Ureter (tissue), 1 donor: ENCODE data around the gene IL17A. TPM values are rescaled to one million over a fixed set of nuclear protein-coding genes. Genes with fewer than 3 reads are reported as not detected.
"Not testable (repeated sequence)": the region's sequence is repeated elsewhere in the genome, so short reads cannot be mapped to it uniquely, and the experiment has no call there.

Experiments used
- DNase-seq: peaks from one replicate; pipeline ENCODE4 v3.0.0-alpha.2; 2020; ENCODE audit warnings: low spot score
- total RNA-seq: library from RNA; stranded (reverse); gene quantifications from one replicate; pipeline ENCODE4 v1.2.4, GENCODE V29; 2023
- donor health status: DM: yes; HTN: yes; CAD: no.

Gene IL17A
- total RNA-seq, 1 donor from 2014 or later: not detected

- no peak for DNase-seq
Observed at GRCh38 chr6:52164319-52165094, 21.7 kb upstream of the IL17A start.

- no peak for DNase-seq
Observed at GRCh38 chr6:52167267-52167666, 18.9 kb upstream of the IL17A start.

GRCh38 chr6:52168351-52168750 is 17.8 kb upstream of the IL17A start:
- DNase-seq: not testable (repeated sequence)

GRCh38 chr6:52174118-52174517 is 12.1 kb upstream of the IL17A start:
- DNase-seq: no peak

GRCh38 chr6:52176550-52176949 is 9.6 kb upstream of the IL17A start:
- DNase-seq: no peak

GRCh38 chr6:52177961-52178360 is 8.2 kb upstream of the IL17A start:
- DNase-seq: no peak

DNA sequence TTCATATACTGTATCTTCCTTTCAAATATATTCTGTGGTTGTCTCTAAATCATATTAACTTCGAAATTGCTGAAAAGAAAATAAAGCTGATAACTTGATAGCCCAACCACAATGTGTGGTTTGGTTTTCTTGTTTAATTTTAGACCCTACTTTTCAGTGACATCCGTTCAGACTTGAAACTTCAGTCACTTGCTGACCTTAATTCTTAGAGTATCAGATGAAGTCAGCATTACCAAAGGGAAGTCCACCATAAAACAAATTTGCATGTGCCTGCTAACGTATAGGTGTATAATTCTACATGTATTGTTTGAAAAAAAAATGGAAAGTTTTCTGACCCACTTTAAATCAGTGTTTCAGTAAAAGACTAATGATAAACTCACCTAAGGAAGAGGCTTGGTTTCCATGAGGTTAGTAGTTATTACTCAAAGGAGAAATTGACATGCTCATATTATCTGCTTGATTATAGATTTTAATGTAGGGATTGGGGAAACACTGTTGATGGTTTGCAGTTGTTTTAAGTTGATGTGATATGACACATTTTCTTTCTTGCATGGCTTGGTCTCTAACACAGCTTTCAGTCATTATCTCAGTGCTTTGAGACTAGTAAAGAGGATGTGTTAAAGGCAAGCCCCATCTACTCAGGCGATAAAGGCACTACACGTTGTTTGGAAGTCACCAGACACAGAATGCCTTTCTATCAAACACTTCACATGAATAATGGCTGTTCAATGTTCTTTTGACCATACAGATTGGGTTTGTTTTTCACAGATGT is 5.2 kb upstream of the IL17A start:
- DNase-seq: no peak

DNA sequence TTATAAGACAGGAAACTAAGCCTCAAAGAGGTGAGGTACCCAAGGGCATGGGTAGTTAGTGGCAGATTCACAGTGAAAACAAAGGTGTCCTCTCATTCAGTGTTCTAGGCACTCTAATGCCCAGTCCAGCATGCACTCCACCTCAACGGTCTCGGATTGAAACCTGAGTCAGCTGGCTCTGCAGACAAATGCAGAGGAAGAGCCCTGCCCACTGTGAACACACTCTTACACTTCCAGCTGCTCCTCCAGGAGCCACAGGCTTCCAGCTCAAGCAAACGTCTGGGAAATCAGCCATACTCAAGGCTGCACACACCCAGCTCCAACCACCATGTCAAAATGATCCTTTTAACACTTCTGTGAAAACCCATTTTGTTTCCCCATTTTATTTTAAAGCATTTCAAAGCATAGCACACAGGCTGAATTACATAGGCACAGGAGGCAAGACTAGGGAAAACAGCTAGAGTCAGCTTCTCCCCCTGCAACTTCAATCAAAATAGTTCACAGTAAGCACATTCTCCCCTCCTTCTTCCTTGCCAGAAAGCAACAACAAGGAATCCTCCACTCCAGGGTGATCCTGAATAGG is 3.0 kb upstream of the IL17A start:
- no peak for DNase-seq

DNA sequence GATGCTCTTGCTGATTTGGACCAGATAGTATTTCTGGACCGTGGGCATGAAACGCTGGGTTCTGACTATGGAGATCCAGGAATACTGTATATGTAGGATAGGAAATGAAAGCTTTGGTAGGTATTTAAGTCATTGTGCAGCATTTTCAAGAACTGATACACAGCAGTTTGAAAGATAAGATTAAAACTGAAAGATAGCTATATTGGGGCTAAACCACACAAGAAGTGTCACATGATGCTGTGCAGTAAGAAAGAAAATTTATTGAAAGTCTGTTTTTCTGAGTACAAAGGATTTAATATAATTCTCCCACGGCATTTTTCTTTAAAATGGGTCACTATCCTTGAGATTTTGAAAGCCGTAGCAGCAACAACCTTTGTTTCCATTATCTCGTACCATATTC is 305 bp downstream of the IL17A start:
- DNase-seq: no peak

GRCh38 chr6:52187098-52187497 is 923 bp downstream of the IL17A start:
- no peak for DNase-seq

- DNase-seq: no peak
Observed at GRCh38 chr6:52189974-52190373, 3.8 kb downstream of the IL17A start.

DNA sequence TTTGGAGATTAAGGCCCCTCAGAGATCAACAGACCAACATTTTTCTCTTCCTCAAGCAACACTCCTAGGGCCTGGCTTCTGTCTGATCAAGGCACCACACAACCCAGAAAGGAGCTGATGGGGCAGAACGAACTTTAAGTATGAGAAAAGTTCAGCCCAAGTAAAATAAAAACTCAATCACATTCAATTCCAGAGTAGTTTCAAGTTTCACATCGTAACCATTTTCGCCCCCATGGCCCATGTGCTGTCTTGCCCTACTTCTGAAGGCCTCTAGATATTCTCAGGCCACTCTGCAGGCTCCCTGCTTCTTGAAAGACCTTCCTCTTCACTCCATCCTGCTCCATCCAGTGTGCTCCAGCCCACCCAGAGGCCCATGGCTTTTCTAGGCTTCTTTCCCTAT is 4.2 kb downstream of the IL17A start:
- no peak for DNase-seq

DNA sequence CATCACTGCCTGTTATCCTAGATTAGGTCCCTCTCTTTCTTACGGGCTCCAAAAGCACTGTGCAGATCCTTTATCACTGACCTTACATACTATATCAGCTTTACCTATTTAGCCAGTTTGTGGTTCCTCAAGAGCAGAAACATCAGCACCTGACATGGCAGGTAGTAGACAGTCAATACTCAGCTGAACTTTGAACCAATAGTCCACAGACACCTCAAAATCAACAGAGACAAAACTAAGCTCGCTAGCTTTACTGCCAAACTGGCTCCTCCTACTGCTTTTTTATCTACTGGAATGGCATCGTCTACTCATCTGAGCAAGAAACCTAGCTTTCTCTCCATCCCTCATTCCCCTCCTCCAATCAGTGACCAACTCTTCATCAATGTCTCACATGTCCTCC is 5.6 kb downstream of the IL17A start:
- DNase-seq: no peak

GRCh38 chr6:52195886-52196285 is 9.7 kb downstream of the IL17A start:
- DNase-seq: no peak

DNA sequence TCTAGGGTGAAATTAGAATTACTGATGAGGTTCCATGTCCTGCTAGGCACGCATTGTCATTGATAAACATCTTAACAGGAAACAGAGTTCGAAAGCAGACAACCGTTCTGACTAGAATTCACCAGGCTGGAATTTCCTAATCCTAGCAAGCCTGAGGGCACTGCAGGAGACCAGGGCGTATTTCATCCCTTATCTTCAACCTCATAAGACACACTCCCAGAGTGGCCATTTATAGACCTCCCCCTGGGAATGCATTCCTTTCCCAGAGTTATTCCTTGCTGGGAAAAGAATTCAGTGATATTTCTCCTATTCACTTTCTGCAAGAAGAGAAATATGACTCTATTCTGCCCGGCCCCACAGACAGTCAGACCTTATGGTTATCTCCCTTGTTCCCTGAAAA is 13.9 kb downstream of the IL17A start:
- not testable (repeated sequence) for DNase-seq

GRCh38 chr6:52201046-52201445 is 14.9 kb downstream of the IL17A start:
- DNase-seq: no peak

DNA sequence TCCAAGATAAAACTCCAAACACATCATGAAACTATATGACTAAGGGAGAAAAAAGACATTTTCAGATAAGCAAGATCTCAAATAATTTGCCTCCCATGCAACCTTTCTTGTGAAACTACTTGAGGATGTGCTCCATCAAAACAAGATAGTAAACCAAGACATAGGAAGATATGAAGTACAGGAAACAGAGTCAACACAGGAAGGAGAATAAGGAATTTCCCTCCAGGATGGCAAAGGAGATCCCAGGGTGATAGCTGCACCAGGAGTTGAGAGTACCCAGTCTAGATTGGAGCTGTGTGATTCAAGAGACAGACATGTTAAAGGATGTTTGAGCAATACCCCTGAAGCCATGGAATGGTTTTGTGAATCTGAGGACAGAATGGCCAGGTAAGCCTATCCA is 15.3 kb downstream of the IL17A start:
- DNase-seq: no peak

- no peak for DNase-seq
Observed at GRCh38 chr6:52207066-52207465, 20.9 kb downstream of the IL17A start.

DNA sequence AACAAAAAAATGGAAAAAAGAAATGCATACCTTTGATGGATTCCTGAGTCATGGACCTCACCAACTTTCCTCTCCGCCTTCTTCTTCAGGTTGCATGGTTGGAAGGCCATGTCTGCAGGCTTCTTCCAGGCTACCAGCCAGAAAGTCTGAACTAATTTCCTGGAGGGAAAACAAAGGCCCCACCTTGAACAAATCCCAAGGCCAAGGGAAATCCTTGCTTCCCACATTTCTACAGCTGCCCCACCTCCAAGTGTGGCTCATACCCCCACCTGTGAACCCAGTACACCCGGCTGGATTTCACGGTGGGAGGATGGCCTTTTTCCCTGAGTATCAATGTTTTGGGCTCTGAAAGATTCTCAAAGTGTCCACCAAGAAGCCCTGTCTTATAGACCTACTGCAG is 22.4 kb downstream of the IL17A start:
- DNase-seq: no peak

DNA sequence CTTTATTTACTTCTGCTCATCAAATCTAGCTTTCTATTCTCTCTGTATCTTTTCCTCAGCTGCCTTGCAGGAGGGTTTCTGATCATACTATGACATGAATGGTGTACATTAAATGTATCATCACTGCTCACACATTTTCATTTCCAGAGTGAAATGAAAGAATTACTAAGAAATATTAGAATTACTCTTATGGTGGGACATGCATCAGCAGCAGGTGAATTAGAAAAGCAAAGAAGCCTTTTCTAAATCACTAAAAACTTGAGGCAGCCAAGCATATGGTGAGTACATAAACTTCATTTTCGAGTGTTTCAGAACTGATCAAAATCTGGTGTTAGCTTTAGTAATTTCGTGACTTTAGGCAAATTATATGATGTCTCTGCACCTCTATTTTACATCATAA is 23.6 kb downstream of the IL17A start:
- no peak for DNase-seq

GRCh38 chr6:52210227-52210626 is 24.1 kb downstream of the IL17A start:
- no peak for DNase-seq

GRCh38 chr6:52213127-52213526 is 27.0 kb downstream of the IL17A start:
- no peak for DNase-seq

DNA sequence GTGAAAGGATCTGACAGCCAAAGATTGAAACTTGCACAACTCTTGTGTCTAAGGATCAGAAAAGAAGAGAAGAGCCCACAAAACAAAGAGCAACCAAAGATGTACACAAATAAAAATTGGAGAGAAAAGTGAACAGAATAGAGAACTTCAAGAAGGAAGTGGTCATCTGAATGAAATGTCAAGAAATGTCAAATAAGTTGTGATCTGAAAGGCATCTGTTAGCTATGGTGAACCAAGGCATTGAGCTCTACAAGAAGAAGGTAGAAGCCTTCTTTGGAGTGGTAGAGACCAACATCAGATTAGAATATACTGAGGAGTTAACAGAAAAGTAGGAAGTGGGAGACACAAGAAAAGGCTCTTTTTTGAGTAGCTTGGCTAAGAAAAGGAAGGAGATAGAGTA is 29.6 kb downstream of the IL17A start:
- no peak for DNase-seq
